ENCODE results near the gene TNRC18.

TNRC18 gene

GRCh38 chr7:5388905-5389433 lies 34.7 kb downstream of the TNRC18 start:
- in situ Hi-C loops (cut with MboI; ENCODE audit: low sequenced_read_pairs, unreplicated experiment), result no loop called here
- no peak for DNase-seq (ENCODE audit: low spot score)
- no peak for TF ChIP-seq CTCF (IDR thresholded peaks at IDR 0.05; ENCODE audit: borderline replicate concordance, control extremely low read depth, extremely low read depth, insufficient read depth, missing control alignments)

- DNase-seq (ENCODE audit: low spot score), result no peak
- no peak for TF ChIP-seq CTCF (IDR thresholded peaks at IDR 0.05; ENCODE audit: borderline replicate concordance, control extremely low read depth, extremely low read depth, insufficient read depth, missing control alignments)
- in situ Hi-C loops (cut with MboI; ENCODE audit: low sequenced_read_pairs, unreplicated experiment), result no loop called here
These were observed 35.2 kb downstream of the TNRC18 start for GRCh38 chr7:5388273-5388901.

GRCh38 chr7:5387711-5388245 lies 35.9 kb downstream of the TNRC18 start:
- no peak for DNase-seq (ENCODE audit: low spot score)
- in situ Hi-C loops (cut with MboI; ENCODE audit: low sequenced_read_pairs, unreplicated experiment), result no loop called here
- no peak for TF ChIP-seq CTCF (IDR thresholded peaks at IDR 0.05; ENCODE audit: borderline replicate concordance, control extremely low read depth, extremely low read depth, insufficient read depth, missing control alignments)

- no peak for TF ChIP-seq CTCF (IDR thresholded peaks at IDR 0.05; ENCODE audit: borderline replicate concordance, control extremely low read depth, extremely low read depth, insufficient read depth, missing control alignments)
- DNase-seq (ENCODE audit: low spot score), result no peak
These were observed 39.0 kb downstream of the TNRC18 start for GRCh38 chr7:5384618-5385017.

GRCh38 chr7:5383314-5384098 lies 40.1 kb downstream of the TNRC18 start:
- no peak for TF ChIP-seq CTCF (IDR thresholded peaks at IDR 0.05; ENCODE audit: borderline replicate concordance, control extremely low read depth, extremely low read depth, insufficient read depth, missing control alignments)
- no peak for DNase-seq (ENCODE audit: low spot score)
- in situ Hi-C loops (cut with MboI; ENCODE audit: low sequenced_read_pairs, unreplicated experiment), result no loop called here

More at GRCh38 chr7:5384618-5385017, 39.0 kb downstream of the TNRC18 start:
- in situ Hi-C loops (cut with MboI; ENCODE audit: low sequenced_read_pairs, unreplicated experiment), result no loop called here

GRCh38 chr7:5382281-5382892 lies 41.2 kb downstream of the TNRC18 start:
- DNase-seq (ENCODE audit: low spot score), result no peak
- in situ Hi-C loops (cut with MboI; ENCODE audit: low sequenced_read_pairs, unreplicated experiment), result no loop called here

More at GRCh38 chr7:5382281-5382892, 41.2 kb downstream of the TNRC18 start:
- TF ChIP-seq CTCF (IDR thresholded peaks at IDR 0.05; ENCODE audit: borderline replicate concordance, control extremely low read depth, extremely low read depth, insufficient read depth, missing control alignments), result no peak
